CD14-positive monocyte (primary cell): ENCODE measurements around the gene PDE9A. TPM values are rescaled to one million over a fixed set of nuclear protein-coding genes. Genes with fewer than 3 reads are reported as not detected.

Experiments
- DNase-seq, 3 donors: peaks; one replicate each; pipeline ENCODE4 v3.0.0-alpha.2; 2011 to 2022
- H2AFZ ChIP-seq: 2 replicates; pipeline ENCODE4 v1.6.0; 2012; ENCODE audit warnings: mild to moderate bottlenecking, low read depth, low read length, inconsistent platforms; ENCODE audit not compliant: insufficient read depth, poor library complexity, severe bottlenecking
- H3K27ac ChIP-seq, 2 donors: 1 replicate in 1 of 2; 2 replicates in 1 of 2; pipeline ENCODE4 v1.5.1; 2012 to 2013; ENCODE audit warnings: low read length in 2 of 2, control low read depth in 1 of 2, inconsistent platforms in 1 of 2, low read depth in 1 of 2, mild to moderate bottlenecking in 1 of 2
- H3K27me3 ChIP-seq, 2 donors: one replicate each; pipeline versions ENCODE4 v1.6.0 to v1.6.1; 2011 to 2013; ENCODE audit warnings: low read length in 2 of 2; ENCODE audit not compliant: control insufficient read depth in 2 of 2, insufficient read depth in 2 of 2
- H3K36me3 ChIP-seq, 2 donors: replicated peaks in 1 of 2; 1 replicate in 1 of 2; 2 replicates in 1 of 2; pipeline versions ENCODE4 v1.5.1 to v1.6.1; 2012 to 2013; ENCODE audit warnings: low read length in 2 of 2, control low read depth in 1 of 2, inconsistent platforms in 1 of 2, mild to moderate bottlenecking in 1 of 2; ENCODE audit not compliant: insufficient read depth in 2 of 2, control insufficient read depth in 1 of 2
- H3K4me1 ChIP-seq, 2 donors: 1 replicate in 1 of 2; 2 replicates in 1 of 2; pipeline versions ENCODE4 v1.5.1 to v1.6.1; 2012 to 2013; ENCODE audit warnings: low read length in 2 of 2, control low read depth in 1 of 2, inconsistent platforms in 1 of 2, mild to moderate bottlenecking in 1 of 2, moderate library complexity in 1 of 2; ENCODE audit not compliant: insufficient read depth in 2 of 2, control insufficient read depth in 1 of 2
- H3K4me2 ChIP-seq: replicated peaks from 2 replicates; pipeline ENCODE3; 2012; ENCODE audit warnings: low read length, moderate library complexity, mild to moderate bottlenecking; ENCODE audit not compliant: poor library complexity, severe bottlenecking; ENCODE audit errors: extremely low read depth
- H3K4me3 ChIP-seq, 3 experiments: fragments of 200-600 bp in 1 of 3; sonication (generic) in 1 of 3; replicated peaks in 1 of 3; 1 replicate in 2 of 3; 2 replicates in 1 of 3; pipeline ENCODE4 v1.5.1; 2011 to 2013; ENCODE audit warnings: low read length in 3 of 3, mild to moderate bottlenecking in 3 of 3, control low read depth in 2 of 3, low read depth in 2 of 3, inconsistent platforms in 1 of 3, moderate library complexity in 1 of 3
- H3K79me2 ChIP-seq: 2 replicates; pipeline ENCODE4 v1.6.0; 2012; ENCODE audit warnings: mild to moderate bottlenecking, control low read depth, inconsistent platforms, low read length, moderate library complexity; ENCODE audit not compliant: insufficient read depth
- H3K9ac ChIP-seq: 2 replicates; pipeline ENCODE4 v1.6.0; 2017; ENCODE audit warnings: low read length, mild to moderate bottlenecking; ENCODE audit not compliant: insufficient read depth, poor library complexity, severe bottlenecking
- H3K9me3 ChIP-seq, 2 donors: replicated peaks in 1 of 2; 1 replicate in 1 of 2; 2 replicates in 1 of 2; pipeline versions ENCODE4 v1.5.1 to v1.6.1; 2012 to 2013; ENCODE audit warnings: low read length in 2 of 2, control low read depth in 1 of 2; ENCODE audit not compliant: control insufficient read depth in 1 of 2, insufficient read depth in 1 of 2
- H4K20me1 ChIP-seq: 2 replicates; pipeline ENCODE4 v1.6.0; 2012; ENCODE audit warnings: mild to moderate bottlenecking, low read length, control low read depth, moderate library complexity; ENCODE audit not compliant: insufficient read depth
- H3K27ac Mint-ChIP-seq, 7 donors: one replicate each; pipeline ENCODE4 v1.8.0; 2020; ENCODE audit warnings: mild to moderate bottlenecking in 7 of 7, mixed read lengths in 7 of 7, moderate library complexity in 6 of 7, inconsistent platforms in 2 of 7
- H3K27me3 Mint-ChIP-seq, 3 donors: one replicate each; pipeline ENCODE4 v1.8.0; 2021 to 2022; ENCODE audit warnings: low read depth in 3 of 3, mild to moderate bottlenecking in 3 of 3, mixed read lengths in 3 of 3, moderate library complexity in 3 of 3, inconsistent platforms in 1 of 3
- H3K36me3 Mint-ChIP-seq, 2 donors: one replicate each; pipeline ENCODE4 v1.8.0; 2020; ENCODE audit warnings: mixed read lengths in 2 of 2, inconsistent platforms in 1 of 2, mild to moderate bottlenecking in 1 of 2
- H3K4me1 Mint-ChIP-seq: one replicate; pipeline ENCODE4 v1.8.0; 2020; ENCODE audit warnings: mild to moderate bottlenecking, mixed read lengths
- H3K4me3 Mint-ChIP-seq, 2 donors: one replicate each; pipeline ENCODE4 v1.8.0; 2020; ENCODE audit warnings: mild to moderate bottlenecking in 2 of 2, mixed read lengths in 2 of 2, moderate library complexity in 1 of 2
- H3K9me3 Mint-ChIP-seq, 7 donors: one replicate each; pipeline ENCODE4 v1.8.0; 2020 to 2022; ENCODE audit warnings: mixed read lengths in 7 of 7, mild to moderate bottlenecking in 6 of 7, moderate library complexity in 6 of 7, inconsistent platforms in 2 of 7
- WGBS: methylation state at CpG from one replicate; pipeline ENCODE4 v1.1.5; 2013; ENCODE audit warnings: missing lambda C conversion rate; ENCODE audit not compliant: insufficient coverage; 5-methylcytosine and 5-hydroxymethylcytosine counted together
- intact Hi-C, 2 donors: fragments of 100-400 bp; cut with micrococcal nuclease; formaldehyde crosslinking; loops; one replicate each; pipeline versions ENCODE4 v1.15.0 to v1.15.1; 2023
- polyA plus RNA-seq, 3 donors: library from polyadenylated mRNA; depleted of rRNA in 1 of 3; unstranded in 2 of 3; stranded (reverse) in 1 of 3; fragments of 300-500 nt in 2 of 3; fragments of >200 nt in 1 of 3; fragmentation: Illumina TruSeq in 2 of 3; gene quantifications; 1 replicate in 2 of 3; 2 replicates in 1 of 3; pipeline ENCODE4 v1.2.3, GENCODE V29; 2012 to 2021
- TF ChIP-seq, protein P1 (sequence below): fragments of 200-600 bp; IDR thresholded peaks from one replicate; pipeline ENCODE4 v1.8.0; 2022; ENCODE audit warnings: antibody characterized with exemption, mild to moderate bottlenecking

Gene PDE9A
- polyA plus RNA-seq, 3 donors = 0.05 to 0.52 TPM; not detected in 1

GRCh38 chr21:42747746-42748351 lies 94.4 kb downstream of the PDE9A start:
- Histone ChIP-seq H3K9me3 (no peaks in the 10 kb centered on the region), H4K20me1 (no peaks in the 10 kb centered on the region), H3K4me2 (peak overlapping the region; percentile 21), H3K27me3 (no peaks in the 10 kb centered on the region), H3K9ac (peak overlapping the region; percentile 81), H2AFZ (peak overlapping the region; percentile 78), H3K4me1 (peaks cover 30 to 43% of the 10 kb centered on the region in 2 donors), H3K79me2 (no peaks in the 10 kb centered on the region), H3K36me3 (no peaks in the 10 kb centered on the region), H3K4me3 (peak overlapping the region in 1 of 3 experiments; percentile 46), H3K27ac (peak overlapping the region; percentile 93 to 99)
- Mint-ChIP-seq H3K4me3 (no peak overlapping the region), H3K4me1 (peaks cover 33% of the 10 kb centered on the region), H3K27ac (peak overlapping the region; percentile 97 to 98 (median 98)), H3K36me3 (no peaks in the 10 kb centered on the region), H3K9me3 (peaks cover 0 to 4% (median 0%) of the 10 kb centered on the region in 7 donors), H3K27me3 (peaks cover 0 to 6% (median 1%) of the 10 kb centered on the region in 3 donors)
- WGBS = 97% methylated on average over 8 of the region's 15 CpGs
- intact Hi-C loops = loop anchor here in 1 of 2 donors (2.0 kb wide), 1 partner anchor 19 kb away; no protein-coding TSS in a partner anchor
- TF ChIP-seq, protein P1, sequence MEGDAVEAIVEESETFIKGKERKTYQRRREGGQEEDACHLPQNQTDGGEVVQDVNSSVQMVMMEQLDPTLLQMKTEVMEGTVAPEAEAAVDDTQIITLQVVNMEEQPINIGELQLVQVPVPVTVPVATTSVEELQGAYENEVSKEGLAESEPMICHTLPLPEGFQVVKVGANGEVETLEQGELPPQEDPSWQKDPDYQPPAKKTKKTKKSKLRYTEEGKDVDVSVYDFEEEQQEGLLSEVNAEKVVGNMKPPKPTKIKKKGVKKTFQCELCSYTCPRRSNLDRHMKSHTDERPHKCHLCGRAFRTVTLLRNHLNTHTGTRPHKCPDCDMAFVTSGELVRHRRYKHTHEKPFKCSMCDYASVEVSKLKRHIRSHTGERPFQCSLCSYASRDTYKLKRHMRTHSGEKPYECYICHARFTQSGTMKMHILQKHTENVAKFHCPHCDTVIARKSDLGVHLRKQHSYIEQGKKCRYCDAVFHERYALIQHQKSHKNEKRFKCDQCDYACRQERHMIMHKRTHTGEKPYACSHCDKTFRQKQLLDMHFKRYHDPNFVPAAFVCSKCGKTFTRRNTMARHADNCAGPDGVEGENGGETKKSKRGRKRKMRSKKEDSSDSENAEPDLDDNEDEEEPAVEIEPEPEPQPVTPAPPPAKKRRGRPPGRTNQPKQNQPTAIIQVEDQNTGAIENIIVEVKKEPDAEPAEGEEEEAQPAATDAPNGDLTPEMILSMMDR = no peak
- no peak for DNase-seq

GRCh38 chr21:42748620-42749176 lies 95.3 kb downstream of the PDE9A start:
- no peak for DNase-seq
- Histone ChIP-seq H2AFZ (no peak overlapping the region), H3K4me2 (no peak overlapping the region), H3K4me3 (no peak overlapping the region), H3K27me3 (no peaks in the 10 kb centered on the region), H3K4me1 (peaks cover 30 to 43% of the 10 kb centered on the region in 2 donors), H4K20me1 (no peaks in the 10 kb centered on the region), H3K27ac (no peak overlapping the region), H3K9ac (no peak overlapping the region), H3K36me3 (no peaks in the 10 kb centered on the region), H3K9me3 (no peaks in the 10 kb centered on the region), H3K79me2 (no peaks in the 10 kb centered on the region)
- intact Hi-C loops = no loop called here
- peaks cover 33% of the 10 kb centered on the region for H3K4me1 Mint-ChIP-seq
- 86% methylated on average over 10 of the region's 13 CpGs for WGBS
- H3K27ac Mint-ChIP-seq = peak overlapping the region in 6 of 7 donors; percentile 7 to 97 (median 63)
- H3K36me3 Mint-ChIP-seq = no peaks in the 10 kb centered on the region
- peaks cover 0 to 4% (median 0%) of the 10 kb centered on the region in 7 donors for H3K9me3 Mint-ChIP-seq
- peaks cover 0 to 7% (median 1%) of the 10 kb centered on the region in 3 donors for H3K27me3 Mint-ChIP-seq
- H3K4me3 Mint-ChIP-seq = no peak overlapping the region
- TF ChIP-seq, protein P1 = no peak
